ENCODE measurements around the gene MYO3B.
"Not testable (repeated sequence)": the region's sequence is repeated elsewhere in the genome, so short reads cannot be mapped to it uniquely, and the experiment has no call there.

MYO3B gene

DNA sequence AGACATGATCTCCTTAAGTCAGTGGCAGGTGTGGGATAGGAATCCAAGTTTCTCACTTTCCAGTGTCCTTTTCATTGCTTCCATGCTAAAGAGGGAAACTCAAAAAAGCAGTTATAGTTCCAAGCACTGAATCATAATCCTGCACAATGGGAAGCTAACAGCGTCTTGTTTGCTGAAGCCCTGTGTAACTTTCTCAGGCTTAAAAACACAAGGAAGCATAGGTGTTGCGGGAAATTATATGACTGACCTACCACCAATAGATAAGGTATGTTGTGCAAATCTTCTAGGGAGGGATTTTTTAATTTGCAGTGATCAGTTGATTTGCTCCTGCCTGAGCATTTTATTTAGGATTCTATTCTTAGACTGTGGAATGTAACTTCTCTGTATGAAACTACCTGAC lies 250.9 kb downstream of the MYO3B start:
- no peak for DNase-seq (ENCODE audit: low read depth in 2 of 2)

DNA sequence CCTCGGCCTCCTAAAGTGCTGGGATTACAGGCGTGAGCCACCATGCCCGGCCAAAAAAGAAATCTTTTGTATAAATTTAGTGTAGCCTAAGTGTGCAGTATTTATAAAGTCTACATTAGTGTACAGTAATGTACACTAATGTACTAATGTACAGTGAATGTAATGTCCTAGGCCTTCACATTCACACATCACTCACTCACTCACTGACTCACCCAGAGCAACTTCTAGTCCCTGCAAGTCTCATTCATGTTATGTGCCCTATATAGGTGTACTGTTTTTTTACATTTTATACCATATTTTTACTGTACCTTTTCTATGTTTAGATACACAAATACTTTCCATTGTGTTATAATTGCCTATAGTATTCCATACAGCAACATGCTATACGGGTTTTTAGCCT lies 254.9 kb downstream of the MYO3B start:
- no peak for DNase-seq (ENCODE audit: low read depth in 2 of 2)

DNA sequence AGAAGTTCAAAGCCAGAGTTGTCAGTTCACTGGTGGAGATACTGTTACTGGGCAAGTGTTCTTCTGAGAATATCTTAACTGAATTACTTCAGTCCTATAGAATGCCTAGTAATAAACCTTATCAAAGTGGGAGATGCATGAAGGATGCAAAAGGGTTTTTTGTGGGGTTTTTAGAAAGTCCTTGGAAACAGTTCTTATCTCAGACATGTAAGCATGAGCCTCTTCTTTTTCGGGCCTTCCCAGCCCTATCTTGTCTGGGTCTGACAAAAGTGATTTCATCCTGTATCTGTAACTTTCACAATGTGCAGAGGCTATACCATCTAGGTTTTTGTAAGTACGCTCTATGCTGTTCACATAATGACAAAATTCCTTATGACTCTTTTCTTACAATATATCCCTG lies 255.5 kb downstream of the MYO3B start:
- DNase-seq (ENCODE audit: low read depth in 2 of 2): no peak

DNA sequence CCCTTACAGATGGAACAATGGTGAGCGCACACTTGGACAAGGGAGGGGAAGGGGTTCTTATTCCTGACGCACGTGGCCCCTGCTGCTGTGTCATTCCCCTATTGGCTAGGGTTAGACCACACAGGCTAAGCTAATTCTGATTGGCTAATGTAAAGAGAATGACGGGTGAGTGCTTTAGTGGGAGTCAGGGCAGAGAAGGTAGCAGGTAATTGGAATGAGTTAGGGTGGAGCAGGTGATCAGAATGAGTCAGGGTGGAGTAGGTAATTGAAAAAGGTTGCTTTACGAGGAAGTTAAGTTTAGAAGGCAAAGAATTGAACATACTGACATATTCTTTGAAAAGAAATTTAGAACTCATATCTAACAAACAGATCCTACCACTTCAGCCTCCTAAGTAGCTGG lies 256.4 kb downstream of the MYO3B start:
- DNase-seq (ENCODE audit: low read depth in 2 of 2): not testable (repeated sequence)

DNA sequence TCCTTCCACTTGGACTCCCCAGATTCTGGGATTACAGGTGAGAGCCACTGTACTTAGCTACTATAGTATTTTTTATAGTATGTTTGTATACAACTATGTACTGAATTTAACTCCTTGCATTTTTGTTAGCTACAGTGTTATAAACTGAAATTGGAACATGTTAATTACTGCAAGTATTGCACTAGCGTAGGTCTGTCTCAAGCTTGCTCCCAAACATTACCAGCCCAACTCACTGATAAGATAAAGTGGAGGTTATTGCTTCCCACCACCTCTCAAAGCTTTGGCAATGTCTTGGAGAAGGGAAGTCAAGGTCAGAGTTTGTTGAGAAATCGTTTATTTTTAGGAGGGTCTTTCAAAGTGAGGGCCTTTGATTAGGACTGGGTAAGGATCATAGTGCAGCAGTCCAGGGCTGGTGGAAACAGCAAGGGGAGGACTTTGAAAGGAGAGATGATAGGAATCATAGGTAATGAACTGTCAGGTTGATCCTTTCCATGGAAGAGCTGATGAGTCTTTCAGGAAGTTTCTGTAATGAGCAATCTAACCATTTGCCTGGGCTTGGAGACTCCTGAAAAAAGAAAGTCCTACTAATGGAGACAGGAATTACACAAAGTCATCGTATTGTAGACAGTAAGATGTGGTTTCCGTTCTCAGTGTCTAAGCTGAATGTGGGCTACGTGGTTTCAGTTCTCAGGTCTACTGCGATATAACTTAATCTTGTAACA lies 257.1 kb downstream of the MYO3B start:
- DNase-seq (ENCODE audit: low read depth in 2 of 2): no peak

DNA sequence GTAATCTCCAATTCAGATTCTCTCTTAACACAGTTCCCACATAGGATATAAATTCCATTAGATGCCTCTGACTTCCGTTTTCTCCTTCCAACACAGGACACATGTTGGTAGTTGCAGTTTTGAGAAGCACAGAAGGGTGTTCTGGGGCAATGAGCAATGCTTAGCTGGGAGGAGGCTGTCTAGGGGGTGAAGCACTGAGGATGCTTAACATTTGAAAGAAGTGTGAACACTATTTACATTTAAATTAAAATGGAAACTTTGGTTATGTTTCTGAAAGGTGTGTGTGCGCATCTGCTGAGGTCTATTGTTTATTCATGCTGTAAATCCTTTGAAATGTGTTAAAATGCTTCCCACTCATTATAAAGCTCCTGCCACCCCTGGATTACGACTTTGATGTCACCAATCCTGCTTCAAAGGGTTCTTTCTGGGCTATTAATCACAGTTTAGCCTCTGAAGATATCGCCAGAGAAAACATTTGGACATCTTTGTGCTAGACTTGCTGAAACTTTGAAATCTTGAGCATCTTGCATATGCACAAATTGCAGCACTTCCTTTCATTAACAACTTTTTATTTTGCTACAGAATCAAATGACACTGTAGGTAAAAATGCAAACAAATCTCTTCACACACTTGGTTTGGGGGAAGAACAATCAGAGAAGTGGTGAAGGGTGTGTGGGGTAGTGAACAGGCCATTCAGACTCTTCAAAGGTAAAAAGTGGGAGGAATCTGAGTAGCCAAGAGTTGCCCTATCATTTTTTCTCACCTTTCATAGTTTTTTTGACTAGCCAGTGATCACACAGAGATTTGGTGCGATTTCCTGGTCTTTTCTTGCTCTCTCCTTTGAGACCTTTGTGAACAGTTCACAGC lies 258.4 kb downstream of the MYO3B start:
- DNase-seq (ENCODE audit: low read depth in 2 of 2): no peak

DNA sequence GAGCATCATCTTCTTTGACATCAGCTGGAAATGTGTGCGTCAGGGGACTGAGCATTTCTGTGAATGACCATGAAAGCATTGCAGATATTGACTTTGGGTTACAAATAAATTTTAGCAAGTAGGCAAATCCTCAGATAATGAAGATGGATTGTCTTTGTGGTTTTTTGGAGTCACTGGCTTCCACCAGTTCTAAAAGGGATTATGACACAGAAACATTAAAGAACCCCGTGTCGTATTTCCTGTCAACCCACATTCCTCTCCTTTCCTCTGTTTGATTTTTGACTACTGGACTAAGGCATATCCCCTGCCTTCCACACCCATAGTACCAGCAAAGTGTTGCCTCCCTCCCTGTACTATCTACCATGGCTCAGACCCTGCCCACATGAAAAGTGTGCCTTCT lies 268.1 kb downstream of the MYO3B start:
- no peak for DNase-seq (ENCODE audit: low read depth in 2 of 2)

DNA sequence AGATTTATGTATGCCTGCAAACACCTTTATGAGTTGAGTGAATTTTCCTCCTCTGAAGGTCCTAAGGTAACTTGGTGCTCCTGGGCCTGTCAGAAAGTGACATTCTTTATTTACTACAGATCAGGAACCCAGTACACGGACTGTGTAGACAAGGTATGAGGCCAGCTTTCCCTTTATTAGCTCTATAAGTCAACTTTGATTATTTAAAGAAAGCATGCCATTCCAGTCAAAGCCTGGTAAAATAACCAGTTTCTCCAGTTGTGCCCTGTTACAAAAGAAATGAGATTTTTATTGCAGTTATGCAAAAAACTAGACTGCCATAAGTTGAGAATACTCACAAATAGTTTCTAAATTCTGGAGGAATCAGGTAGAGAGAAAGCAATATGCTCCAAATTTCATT lies 271.1 kb downstream of the MYO3B start:
- DNase-seq (ENCODE audit: low read depth in 2 of 2): no peak

DNA sequence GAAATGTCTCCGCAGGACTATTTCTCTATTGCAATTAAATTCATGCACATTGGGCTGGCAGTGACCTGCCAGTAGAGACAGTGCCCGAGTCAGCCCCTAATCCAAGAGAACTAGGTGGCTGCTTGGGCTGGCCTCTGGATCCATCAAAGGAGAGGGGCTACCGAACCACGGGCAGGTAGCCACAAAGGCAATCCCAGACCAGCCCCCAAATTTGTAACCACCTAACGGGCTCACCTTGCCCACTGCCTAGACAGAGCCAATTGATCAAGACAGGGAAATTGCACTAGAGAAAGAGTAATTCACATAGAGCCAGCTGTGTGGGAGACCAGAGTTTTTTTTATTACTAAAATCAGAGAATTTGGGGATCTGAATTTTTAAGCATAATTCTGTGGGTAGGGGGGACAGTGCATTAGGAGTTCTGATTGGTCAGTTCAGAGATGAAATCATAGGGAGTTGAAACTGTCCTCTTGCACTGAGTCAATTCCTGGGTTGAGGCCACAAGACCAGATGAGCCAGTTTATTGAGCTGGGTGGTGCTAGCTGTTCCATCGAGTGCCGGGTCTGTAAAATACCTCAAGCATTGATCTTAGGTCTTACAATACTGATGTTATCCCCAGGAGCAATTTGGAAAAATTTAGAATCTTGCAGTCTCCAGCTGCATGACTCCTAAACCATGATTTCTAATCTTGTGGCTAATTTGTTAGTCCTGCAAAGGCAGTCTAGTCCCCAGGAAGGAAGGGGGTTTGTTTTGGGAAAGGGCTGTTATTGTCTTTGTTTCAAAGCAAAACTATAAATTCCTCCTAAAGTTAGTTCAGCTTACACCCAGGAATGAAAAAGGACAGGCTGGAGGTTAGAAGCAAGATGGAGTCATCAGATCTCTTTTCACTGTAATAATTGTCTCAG lies 276.8 kb downstream of the MYO3B start:
- DNase-seq (ENCODE audit: low read depth in 2 of 2): no peak

DNA sequence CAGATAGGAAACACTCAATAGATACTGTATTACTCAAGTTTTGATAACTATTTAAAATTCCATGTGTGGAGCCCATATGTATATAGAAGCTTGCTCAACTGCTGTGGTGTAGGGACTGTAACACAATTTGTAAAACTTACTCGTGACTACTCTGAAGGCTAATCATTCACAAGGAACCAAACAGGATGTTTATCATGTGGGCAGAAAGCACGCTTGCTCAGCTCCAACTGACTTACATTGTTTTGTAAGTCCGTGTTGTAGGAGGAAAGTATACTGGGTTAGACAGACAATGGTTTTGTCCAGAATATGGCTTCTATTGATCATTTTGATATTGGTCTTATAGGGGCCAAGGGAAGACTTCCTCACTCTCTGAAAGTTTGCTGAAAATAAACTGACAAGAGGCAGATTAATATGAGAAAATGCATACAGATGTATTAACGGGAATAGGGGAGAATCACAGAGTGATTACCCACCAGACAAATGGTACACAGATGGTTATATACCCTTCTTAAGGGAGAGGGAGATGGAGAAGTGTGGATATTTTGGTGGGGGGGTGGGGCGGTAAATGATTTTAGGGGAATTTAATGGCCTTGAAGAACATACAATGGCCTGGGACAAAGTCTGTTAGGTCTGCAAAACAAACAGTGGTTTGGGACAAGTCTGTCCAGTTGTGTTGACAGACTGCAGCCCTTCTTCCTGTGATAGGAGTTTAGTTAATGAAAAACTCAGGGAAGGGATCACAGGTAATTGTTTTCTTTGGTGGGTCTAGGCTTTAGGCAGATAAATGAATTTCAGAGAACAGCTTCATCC lies 277.9 kb downstream of the MYO3B start:
- no peak for DNase-seq (ENCODE audit: low read depth in 2 of 2)

DNA sequence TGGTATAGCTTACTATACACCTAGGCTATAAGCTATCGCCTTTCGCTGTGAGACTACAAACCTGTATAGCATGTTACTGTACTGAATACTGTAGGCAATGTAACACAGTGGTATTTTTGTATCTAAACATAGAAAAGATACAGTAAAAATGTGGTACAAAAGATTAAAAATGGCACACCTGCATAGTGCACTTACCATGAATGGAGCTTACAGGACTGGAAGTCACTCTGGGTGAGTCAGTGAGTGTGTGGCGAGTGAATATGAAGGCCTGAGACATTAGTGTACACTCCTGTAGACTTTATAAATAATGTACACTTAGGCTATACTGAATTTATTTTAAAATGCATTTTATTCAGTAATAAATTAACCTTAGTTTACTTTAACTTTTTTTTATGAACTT lies 279.0 kb downstream of the MYO3B start:
- no peak for DNase-seq (ENCODE audit: low read depth in 2 of 2)

DNA sequence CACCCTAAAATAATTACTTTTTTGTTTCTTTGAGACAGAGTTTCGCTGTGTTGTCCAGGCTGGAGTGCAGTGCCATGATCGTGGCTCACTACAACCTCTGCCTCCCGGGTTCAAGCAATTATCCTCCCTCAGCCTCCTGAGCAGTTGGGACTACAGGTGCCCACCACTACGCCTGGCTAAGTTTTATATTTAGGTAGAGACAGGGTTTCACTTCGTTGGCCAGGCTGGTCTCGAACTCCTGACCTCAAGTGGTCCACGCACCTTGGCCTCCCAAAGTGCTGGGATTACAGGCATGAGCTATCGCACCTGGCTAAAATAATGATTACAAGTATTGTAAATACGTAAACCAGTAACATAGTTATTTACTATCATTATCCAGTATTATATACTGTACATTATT lies 279.8 kb downstream of the MYO3B start:
- no peak for DNase-seq (ENCODE audit: low read depth in 2 of 2)

DNA sequence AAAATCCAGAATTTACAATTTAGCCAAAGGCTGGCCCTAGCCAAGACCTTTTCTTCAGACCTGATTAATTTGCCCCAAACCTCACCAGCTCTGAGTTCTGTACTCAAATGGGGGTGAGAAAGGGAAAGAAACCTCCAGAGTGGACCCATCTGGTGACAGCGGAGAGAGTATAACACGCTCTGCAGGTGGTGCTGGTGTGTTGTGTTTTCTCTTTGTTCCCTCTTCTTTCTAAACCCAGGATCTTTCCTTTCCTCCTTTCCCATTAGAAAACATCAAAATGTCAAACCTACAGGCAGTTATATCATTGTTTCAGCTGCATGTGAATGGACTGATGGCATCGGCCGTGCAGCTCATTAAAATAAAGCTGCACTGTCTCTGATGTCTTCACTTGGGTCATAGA lies 283.9 kb downstream of the MYO3B start:
- DNase-seq (ENCODE audit: low read depth in 2 of 2): no peak

DNA sequence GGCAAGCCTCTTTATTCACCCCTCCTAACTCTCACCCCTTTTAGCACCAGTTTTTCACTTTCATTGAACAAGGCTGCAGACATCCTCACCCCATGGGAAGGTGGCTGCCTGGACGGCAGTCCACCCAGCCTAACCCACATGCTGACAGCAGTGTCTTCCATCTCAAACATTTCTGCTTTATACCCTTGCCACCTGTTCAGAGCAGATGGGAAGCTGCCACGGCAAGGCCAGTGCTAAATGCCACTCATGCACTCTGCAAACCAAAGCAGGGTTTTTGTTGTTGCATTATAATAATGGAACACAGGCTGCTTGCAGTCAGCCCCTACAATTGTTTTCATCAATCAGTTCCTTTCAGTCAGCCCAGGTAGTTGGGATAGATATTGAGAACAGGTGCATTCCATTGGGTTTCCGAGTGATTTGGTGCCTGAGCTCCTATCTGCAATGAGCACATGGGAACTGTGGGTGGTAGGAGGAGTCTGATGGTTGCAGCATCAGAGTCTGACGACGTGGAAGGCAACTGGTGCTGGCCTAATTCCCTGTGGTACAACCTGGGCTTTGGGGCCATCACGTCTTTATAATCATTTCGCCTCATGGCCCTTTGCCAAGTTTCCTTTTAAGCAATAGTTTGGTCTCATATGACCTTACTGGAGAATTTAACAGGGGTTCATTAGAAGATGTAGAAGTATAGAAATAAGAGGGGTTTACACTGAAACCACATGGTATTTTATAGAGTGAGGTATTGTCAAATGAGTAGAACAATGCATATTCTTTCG lies 284.7 kb downstream of the MYO3B start:
- no peak for DNase-seq (ENCODE audit: low read depth in 2 of 2)

DNA sequence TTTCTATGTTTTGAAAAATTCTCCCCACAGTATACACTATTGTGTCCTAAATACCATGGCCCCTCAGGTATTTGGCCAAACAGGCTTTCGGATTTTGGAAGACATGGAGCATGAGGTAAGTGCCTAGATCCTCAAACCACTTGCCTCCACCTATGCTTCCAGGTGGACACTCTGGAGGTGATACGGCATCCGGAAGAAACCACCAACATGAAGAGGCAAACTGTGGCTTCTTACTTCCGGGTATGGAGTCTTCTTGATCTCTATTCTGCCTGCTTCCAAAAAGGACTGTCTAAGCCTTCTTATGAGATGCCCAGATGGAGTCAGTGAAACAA lies 285.2 kb downstream of the MYO3B start:
- no peak for DNase-seq (ENCODE audit: low read depth in 2 of 2)

DNA sequence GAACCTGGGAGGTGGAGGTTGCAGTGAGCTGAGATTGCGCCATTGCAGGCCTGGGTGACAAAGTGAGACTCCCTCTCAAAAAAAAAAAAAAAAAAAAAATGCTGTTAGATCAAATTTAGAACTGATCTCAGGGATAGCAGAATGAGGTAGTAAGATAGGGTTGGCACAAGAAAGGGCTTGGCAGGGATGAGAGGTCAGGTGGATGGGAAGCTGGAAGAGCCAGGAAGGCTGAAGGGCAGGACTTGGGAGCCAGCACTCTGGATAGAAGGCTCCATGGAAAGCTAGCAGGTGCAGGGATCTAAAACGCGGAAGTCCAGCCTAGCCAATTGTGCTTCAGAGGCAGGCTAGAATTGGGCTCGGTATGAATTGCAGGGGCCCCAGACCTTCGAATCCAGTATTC lies 286.3 kb downstream of the MYO3B start:
- DNase-seq (ENCODE audit: low read depth in 2 of 2): no peak

DNA sequence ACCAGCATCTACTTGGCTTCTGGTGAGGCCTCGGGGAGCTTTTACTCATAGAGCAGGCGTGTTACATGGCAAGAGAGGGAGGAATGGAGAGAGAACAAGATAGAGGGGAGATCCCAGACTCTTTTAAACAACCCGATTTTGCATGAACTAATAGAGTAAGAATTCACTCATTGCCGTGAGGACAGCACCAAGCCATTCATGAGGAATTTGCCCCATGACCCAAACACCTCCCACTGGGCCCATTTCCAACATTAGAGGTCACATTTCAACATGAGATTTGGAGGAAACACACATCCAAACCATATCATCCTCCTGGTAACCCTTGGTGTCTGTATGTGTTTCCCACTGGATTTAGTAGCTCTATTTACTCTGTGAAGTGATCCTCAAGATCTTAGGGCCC lies 287.3 kb downstream of the MYO3B start:
- DNase-seq (ENCODE audit: low read depth in 2 of 2): no peak

DNA sequence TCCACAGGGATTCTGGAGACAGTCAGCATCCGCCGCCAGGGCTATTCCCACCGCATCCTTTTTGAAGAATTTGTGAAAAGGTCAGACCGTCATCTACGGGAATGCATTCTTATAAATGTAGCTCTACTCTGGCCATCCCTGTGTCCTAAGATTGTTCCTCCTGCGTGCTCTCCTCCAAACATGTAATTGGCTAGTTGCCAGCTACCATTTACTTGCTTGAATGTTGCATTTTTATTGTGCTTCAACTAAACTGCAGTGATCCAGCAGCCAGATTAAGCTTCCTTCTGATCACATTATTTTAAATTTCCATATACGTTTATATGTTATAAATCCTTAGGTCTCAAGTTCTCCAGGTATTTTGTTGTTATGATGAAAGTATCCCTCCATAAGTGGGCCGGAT lies 288.7 kb downstream of the MYO3B start:
- DNase-seq (ENCODE audit: low read depth in 2 of 2): no peak

DNA sequence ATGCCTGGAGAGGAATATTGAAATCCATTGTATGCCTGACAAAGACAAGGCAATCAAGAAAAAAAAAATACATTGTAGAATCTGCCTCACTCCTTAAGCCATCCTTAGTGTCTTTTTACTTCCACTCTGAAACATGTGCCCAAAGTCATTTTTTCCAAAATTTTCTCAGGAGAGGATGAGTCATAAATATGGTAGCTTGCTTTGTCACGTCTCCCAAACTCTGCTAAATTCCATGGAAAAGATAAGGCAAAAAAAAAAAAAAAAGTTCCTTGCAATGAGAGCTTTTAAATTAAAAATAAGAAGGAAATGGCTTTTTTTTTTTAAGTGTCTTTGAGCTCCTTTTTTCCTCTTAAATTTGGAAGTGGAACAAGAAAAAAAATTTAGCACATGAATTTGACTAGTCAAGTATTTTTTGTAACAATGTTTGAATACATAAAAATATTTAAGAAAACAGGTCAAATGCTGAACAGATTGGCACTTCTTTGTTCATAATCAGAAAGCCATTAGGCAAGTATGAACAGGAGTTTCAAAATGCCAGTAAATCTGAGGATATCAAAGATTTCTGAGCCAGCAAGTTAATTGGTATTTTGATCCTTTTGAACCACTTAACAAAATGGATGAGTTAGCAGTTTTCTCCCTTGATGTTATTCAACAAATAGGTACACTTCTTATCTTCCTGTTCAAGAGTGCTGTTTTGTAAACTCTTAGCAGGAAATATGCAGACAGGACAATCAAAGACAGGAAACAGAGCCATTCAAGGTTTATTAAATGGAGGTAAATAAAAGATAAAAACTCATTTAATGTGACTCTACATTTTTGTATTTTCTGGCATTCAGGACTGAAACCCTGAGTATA lies 289.8 kb downstream of the MYO3B start:
- no peak for DNase-seq (ENCODE audit: low read depth in 2 of 2)

DNA sequence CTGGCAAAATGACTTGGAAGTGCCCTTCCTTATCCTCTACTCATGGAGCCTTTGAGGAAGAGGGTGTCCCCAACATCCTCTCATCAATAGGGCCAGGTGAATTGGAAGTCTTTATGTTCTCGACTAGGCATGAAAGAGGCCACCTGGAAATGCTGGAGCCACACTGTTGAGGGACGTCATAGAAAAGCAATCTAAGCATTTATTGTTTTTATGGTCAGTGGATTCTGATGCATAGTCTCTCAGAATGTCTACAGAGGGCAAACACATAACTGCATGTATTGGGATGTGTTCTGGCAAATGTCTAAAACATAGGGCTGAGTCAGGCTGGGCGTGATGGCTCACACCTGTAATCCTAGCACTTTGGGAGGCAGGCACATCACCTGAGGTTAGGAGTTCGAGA lies 290.6 kb downstream of the MYO3B start:
- DNase-seq (ENCODE audit: low read depth in 2 of 2): no peak
